NCI-H2029 treated with DMSO at 0.1 percent for 48 hours (cell line): Measurements from ENCODE around the gene KRTAP10-6.
"Not testable (repeated sequence)": the region's sequence is repeated elsewhere in the genome, so short reads cannot be mapped to it uniquely, and the experiment has no call there.

Source experiments
- DNase-seq: peaks from one replicate; lab custom pipeline; 2025; lab: John Stamatoyannopoulos, UW

Gene KRTAP10-6

GRCh38 chr21:44617071-44617501 lies 24.8 kb upstream of the KRTAP10-6 start:
- DNase-seq, result no peak

- DNase-seq, result no peak
Measured at GRCh38 chr21:44616591-44616926, 24.3 kb upstream of the KRTAP10-6 start.

- no peak for DNase-seq
Measured at GRCh38 chr21:44615911-44616590, 23.7 kb upstream of the KRTAP10-6 start.

GRCh38 chr21:44615466-44615865 lies 23.2 kb upstream of the KRTAP10-6 start:
- DNase-seq, result no peak

GRCh38 chr21:44614961-44615391 lies 22.7 kb upstream of the KRTAP10-6 start:
- no peak for DNase-seq

GRCh38 chr21:44614161-44614631 lies 21.9 kb upstream of the KRTAP10-6 start:
- no peak for DNase-seq

GRCh38 chr21:44613386-44614155 lies 21.3 kb upstream of the KRTAP10-6 start:
- no peak for DNase-seq

- no peak for DNase-seq
Measured at GRCh38 chr21:44612669-44613229, 20.4 kb upstream of the KRTAP10-6 start.

GRCh38 chr21:44612029-44612486 lies 19.8 kb upstream of the KRTAP10-6 start, which contains the start of gene KRTAP10-8:
Gene KRTAP10-8, plus strand, starts transcription at chr21:44612079. Its CDS starts 22 bp downstream, at chr21:44612101.
- DNase-seq, result no peak

- no peak for DNase-seq
Measured at GRCh38 chr21:44611551-44611950, 19.2 kb upstream of the KRTAP10-6 start.

- not testable (repeated sequence) for DNase-seq
Measured at GRCh38 chr21:44610157-44610843, 18.0 kb upstream of the KRTAP10-6 start.

GRCh38 chr21:44609193-44609592 lies 16.9 kb upstream of the KRTAP10-6 start:
- DNase-seq, result no peak

- no peak for DNase-seq
Measured at GRCh38 chr21:44606495-44606894, 14.2 kb upstream of the KRTAP10-6 start.

- no peak for DNase-seq
Measured at GRCh38 chr21:44603911-44604310, 11.6 kb upstream of the KRTAP10-6 start.

- DNase-seq, result no peak
Measured at GRCh38 chr21:44603109-44603875, 11.0 kb upstream of the KRTAP10-6 start.

- no peak for DNase-seq
Measured at GRCh38 chr21:44602463-44602850, 10.2 kb upstream of the KRTAP10-6 start.

- DNase-seq, result no peak
Measured at GRCh38 chr21:44601596-44602462, 9.5 kb upstream of the KRTAP10-6 start.

- not testable (repeated sequence) for DNase-seq
Measured at GRCh38 chr21:44601091-44601490, 8.8 kb upstream of the KRTAP10-6 start.

GRCh38 chr21:44600118-44600978 lies 8.0 kb upstream of the KRTAP10-6 start, which contains the start of gene KRTAP10-7:
Gene KRTAP10-7, plus strand, starts transcription at chr21:44600597. Its CDS starts 25 bp downstream, at chr21:44600622.
- not testable (repeated sequence) for DNase-seq
